Measurements from ENCODE around the gene GDF11.

The GDF11 gene

DNA sequence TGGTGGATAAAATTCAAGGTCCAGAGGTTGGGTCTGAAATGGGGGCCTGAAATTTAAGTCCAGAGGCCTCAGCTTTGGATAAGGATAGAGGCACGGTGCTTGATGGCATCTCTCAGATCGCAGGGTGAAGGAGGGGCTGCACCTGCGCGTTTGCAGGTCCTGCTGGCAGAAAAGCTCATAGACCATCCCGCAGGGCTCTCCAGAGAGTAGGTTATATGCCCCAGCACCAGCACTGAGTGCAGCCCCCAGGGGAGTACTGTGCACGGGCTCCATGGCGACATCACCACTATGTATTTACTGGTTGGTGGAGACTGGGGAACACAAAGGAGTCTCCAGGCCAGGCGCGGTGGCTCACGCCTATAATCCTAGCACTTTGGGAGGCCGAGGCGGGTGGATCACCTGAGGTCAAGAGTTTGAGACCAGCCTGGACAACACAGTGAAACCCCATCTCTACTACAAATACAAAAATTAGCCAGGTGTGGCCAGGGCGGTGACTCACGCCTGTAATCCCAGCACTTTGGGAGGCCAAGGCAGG is 9.8 kb upstream of the GDF11 start:
- peaks cover 8% of the 10 kb centered on the region for H3K4me1 ChIP-seq (ENCODE audit: insufficient read depth, insufficient read length)
- no peak overlapping the region for H3K4me3 ChIP-seq (ENCODE audit: insufficient read length, low read depth)

DNA sequence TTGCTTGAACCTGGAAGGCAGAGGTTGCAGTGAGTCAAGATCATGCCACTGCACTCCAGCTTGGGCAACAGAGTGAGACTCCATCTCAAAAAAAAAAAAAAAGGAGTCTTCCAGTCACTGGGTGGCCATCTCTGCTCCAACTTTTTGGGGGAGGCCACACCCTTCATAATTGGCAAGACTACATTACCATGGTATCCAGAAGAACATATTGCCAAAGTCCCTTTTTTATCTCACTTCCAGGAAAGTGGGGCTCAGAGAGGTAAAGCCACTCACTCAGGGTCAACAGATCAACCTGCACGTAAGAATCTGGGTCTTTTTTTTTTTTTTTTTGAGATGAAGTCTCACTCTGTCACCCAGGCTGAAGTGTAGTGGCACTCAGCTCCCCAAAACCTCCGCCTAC is 9.1 kb upstream of the GDF11 start:
- no peak overlapping the region for H3K9ac ChIP-seq (ENCODE audit: insufficient read length, low read depth)
- no peaks in the 10 kb centered on the region for H3K9me3 ChIP-seq (ENCODE audit: insufficient read depth, low read length)
- H3K36me3 ChIP-seq (ENCODE audit: insufficient read depth, insufficient read length, low read length), result peaks cover 11% of the 10 kb centered on the region
- H3K27me3 ChIP-seq (ENCODE audit: insufficient read depth, insufficient read length), result no peaks in the 10 kb centered on the region
- TF ChIP-seq YY1 (IDR thresholded peaks at IDR 0.05; ENCODE audit: insufficient read depth, insufficient read length) (no peak), ZNF274 (IDR thresholded peaks at IDR 0.05; ENCODE audit: low read depth, low read length) (no peak), SUZ12 (IDR thresholded peaks at IDR 0.05; ENCODE audit: extremely low read depth, insufficient read depth, insufficient read length) (no peak)
- no peak for DNase-seq (ENCODE audit: low read depth, low spot score)
- H3K4me3 ChIP-seq (ENCODE audit: insufficient read length, low read depth), result no peak overlapping the region
- H3K4me1 ChIP-seq (ENCODE audit: insufficient read depth, insufficient read length), result peaks cover 8% of the 10 kb centered on the region

More for the DNA sequence above, 9.8 kb upstream of the GDF11 start:
- H3K36me3 ChIP-seq (ENCODE audit: insufficient read depth, insufficient read length, low read length), result peaks cover 11% of the 10 kb centered on the region
- H3K9me3 ChIP-seq (ENCODE audit: insufficient read depth, low read length), result no peaks in the 10 kb centered on the region
- no peak overlapping the region for H3K9ac ChIP-seq (ENCODE audit: insufficient read length, low read depth)
- TF ChIP-seq SUZ12 (IDR thresholded peaks at IDR 0.05; ENCODE audit: extremely low read depth, insufficient read depth, insufficient read length) (no peak), ZNF274 (IDR thresholded peaks at IDR 0.05; ENCODE audit: low read depth, low read length) (no peak), YY1 (IDR thresholded peaks at IDR 0.05; ENCODE audit: insufficient read depth, insufficient read length) (no peak)
- H3K27me3 ChIP-seq (ENCODE audit: insufficient read depth, insufficient read length), result no peaks in the 10 kb centered on the region
- no peak for DNase-seq (ENCODE audit: low read depth, low spot score)

DNA sequence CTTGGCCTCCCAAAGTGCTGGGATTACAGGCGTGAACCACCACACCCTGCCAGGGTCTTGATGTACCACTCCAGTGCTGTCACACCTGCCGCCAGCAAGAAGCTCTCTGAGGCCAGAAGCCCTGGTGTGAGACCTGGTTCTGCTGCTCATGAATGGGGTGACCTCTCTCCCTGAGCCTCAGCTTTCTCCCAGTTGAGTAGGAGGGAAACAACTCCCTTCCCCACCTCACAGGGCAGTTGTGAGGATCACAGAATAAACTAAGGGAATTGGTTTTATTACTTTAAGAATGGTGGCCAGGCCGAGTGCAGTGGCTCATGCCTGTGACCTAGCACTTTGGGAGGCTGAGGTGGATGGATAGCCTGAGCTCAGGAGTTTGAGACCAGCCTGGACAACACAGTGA is 8.3 kb upstream of the GDF11 start:
- Histone ChIP-seq H3K36me3 (ENCODE audit: insufficient read depth, insufficient read length, low read length) (peaks cover 11% of the 10 kb centered on the region), H3K9ac (ENCODE audit: insufficient read length, low read depth) (no peak overlapping the region), H3K4me3 (ENCODE audit: insufficient read length, low read depth) (no peak overlapping the region), H3K9me3 (ENCODE audit: insufficient read depth, low read length) (no peaks in the 10 kb centered on the region), H3K27me3 (ENCODE audit: insufficient read depth, insufficient read length) (no peaks in the 10 kb centered on the region), H3K4me1 (ENCODE audit: insufficient read depth, insufficient read length) (peaks cover 8% of the 10 kb centered on the region)
- no peak for TF ChIP-seq YY1 (IDR thresholded peaks at IDR 0.05; ENCODE audit: insufficient read depth, insufficient read length)
- TF ChIP-seq ZNF274 (IDR thresholded peaks at IDR 0.05; ENCODE audit: low read depth, low read length), result no peak
- DNase-seq (ENCODE audit: low read depth, low spot score), result no peak

DNA sequence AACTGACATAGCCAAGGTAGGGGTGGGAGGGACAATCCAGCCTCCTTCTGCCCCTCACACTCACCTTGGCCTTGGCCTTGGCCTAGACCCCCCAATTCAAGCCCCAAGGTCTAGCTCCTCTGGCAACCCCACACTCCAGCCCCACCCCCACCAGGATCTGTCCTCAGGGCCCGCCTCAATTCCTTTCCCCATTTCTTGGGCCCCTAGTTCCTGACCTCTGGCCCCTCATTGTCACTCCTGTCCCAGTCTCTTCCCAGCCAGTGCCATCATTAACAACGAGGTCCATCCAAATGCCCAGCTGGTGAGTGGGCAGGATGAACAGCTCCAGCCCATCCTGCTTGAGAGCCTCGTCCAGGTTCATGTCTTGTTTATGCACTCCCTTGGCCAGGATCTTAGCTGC is 6.8 kb upstream of the GDF11 start:
- TF ChIP-seq ZNF274 (IDR thresholded peaks at IDR 0.05; ENCODE audit: low read depth, low read length), result no peak
- no peak for TF ChIP-seq SUZ12 (IDR thresholded peaks at IDR 0.05; ENCODE audit: extremely low read depth, insufficient read depth, insufficient read length)
- no peak for DNase-seq (ENCODE audit: low read depth, low spot score)
- Histone ChIP-seq H3K4me1 (ENCODE audit: insufficient read depth, insufficient read length) (peaks cover 7% of the 10 kb centered on the region), H3K36me3 (ENCODE audit: insufficient read depth, insufficient read length, low read length) (peaks cover 7% of the 10 kb centered on the region), H3K27me3 (ENCODE audit: insufficient read depth, insufficient read length) (no peaks in the 10 kb centered on the region), H3K9ac (ENCODE audit: insufficient read length, low read depth) (no peak overlapping the region), H3K4me3 (ENCODE audit: insufficient read length, low read depth) (no peak overlapping the region), H3K9me3 (ENCODE audit: insufficient read depth, low read length) (no peaks in the 10 kb centered on the region)

DNA sequence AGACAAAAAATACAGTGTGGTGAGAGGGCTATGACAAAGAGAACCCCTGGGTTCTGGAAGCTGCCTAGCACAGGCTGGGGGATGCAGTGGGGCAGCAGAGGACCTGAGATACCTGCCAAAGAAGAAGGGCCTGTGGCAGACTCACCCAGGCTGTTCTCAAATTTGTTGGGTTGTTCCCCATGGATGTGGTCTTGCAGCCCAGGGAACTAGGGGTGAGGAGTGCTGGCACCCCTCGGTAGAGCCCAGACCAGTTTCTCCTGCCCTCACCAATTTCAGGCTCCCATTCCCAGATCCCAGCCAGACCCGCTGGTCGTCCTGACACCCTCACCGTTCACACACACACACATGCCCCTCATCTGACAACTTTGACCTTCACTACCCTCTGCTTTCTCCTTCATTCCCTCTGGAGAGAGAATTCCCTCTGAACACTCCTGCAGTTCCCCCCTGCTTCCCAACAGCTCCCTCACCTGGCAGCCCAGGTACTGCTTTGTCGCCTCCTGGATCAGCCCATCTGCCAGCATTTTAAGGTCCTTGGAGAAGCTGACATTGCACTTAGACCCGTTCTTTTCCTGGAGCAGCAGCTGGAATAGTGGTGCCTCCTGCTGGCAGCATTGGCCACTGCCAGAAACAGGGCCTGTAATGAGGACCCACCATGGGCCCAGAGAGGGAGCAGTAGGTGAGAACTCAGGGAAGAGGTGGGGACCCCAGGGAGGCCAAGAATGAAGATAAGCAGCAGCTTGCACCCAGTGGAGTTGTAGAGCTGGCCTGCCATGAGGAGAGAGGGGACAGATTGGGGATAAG is 5.9 kb upstream of the GDF11 start:
- Histone ChIP-seq H3K9ac (ENCODE audit: insufficient read length, low read depth) (no peak overlapping the region), H3K27me3 (ENCODE audit: insufficient read depth, insufficient read length) (peaks cover 2% of the 10 kb centered on the region), H3K9me3 (ENCODE audit: insufficient read depth, low read length) (no peaks in the 10 kb centered on the region), H3K4me3 (ENCODE audit: insufficient read length, low read depth) (no peak overlapping the region), H3K36me3 (ENCODE audit: insufficient read depth, insufficient read length, low read length) (peaks cover 6% of the 10 kb centered on the region), H3K4me1 (ENCODE audit: insufficient read depth, insufficient read length) (peaks cover 7% of the 10 kb centered on the region)
- TF ChIP-seq YY1 (IDR thresholded peaks at IDR 0.05; ENCODE audit: insufficient read depth, insufficient read length) (no peak), SUZ12 (IDR thresholded peaks at IDR 0.05; ENCODE audit: extremely low read depth, insufficient read depth, insufficient read length) (no peak), ZNF274 (IDR thresholded peaks at IDR 0.05; ENCODE audit: low read depth, low read length) (no peak)
- peak; percentile 85 for DNase-seq (ENCODE audit: low read depth, low spot score)

DNA sequence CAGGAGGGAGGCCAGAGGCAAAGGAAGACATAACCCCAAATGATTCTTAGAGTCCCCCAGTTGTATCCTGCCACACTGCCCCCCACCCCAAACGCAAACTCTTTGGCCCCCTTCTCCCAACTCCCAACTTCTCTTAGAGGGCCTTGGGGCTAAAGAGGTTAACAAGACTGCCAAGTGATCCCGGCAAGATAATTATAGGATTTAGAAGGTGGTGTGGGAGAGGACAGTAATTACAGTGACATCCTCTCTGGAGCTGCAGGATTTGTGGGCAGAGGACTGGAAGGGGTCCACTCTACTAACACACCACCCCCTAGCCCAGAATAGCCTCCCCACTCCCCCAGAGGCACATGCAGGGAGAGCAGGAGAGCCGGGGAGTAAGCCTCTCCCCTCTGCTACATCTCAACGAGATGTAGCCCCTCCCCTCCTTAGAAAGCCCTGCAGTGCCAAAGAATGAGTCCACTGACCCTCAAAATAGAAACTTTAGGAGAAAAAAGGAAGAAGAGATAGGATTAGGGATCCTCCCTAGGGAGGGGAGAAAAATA is 5.3 kb upstream of the GDF11 start:
- Histone ChIP-seq H3K36me3 (ENCODE audit: insufficient read depth, insufficient read length, low read length) (no peaks in the 10 kb centered on the region), H3K9ac (ENCODE audit: insufficient read length, low read depth) (peak overlapping the region; percentile 72), H3K4me1 (ENCODE audit: insufficient read depth, insufficient read length) (peaks cover 6% of the 10 kb centered on the region), H3K4me3 (ENCODE audit: insufficient read length, low read depth) (peak overlapping the region; percentile 44), H3K27me3 (ENCODE audit: insufficient read depth, insufficient read length) (peaks cover 3% of the 10 kb centered on the region), H3K9me3 (ENCODE audit: insufficient read depth, low read length) (no peaks in the 10 kb centered on the region)
- DNase-seq (ENCODE audit: low read depth, low spot score), result no peak
- TF ChIP-seq ZNF274 (IDR thresholded peaks at IDR 0.05; ENCODE audit: low read depth, low read length) (no peak), SUZ12 (IDR thresholded peaks at IDR 0.05; ENCODE audit: extremely low read depth, insufficient read depth, insufficient read length) (no peak), YY1 (IDR thresholded peaks at IDR 0.05; ENCODE audit: insufficient read depth, insufficient read length) (no peak)
